KMS-11 (cell line): ENCODE measurements around the gene LMOD1.
"Not testable (repeated sequence)": the region's sequence is repeated elsewhere in the genome, so short reads cannot be mapped to it uniquely, and the experiment has no call there.

Experiments used
- H2AFZ ChIP-seq: fragments of 200-600 bp; sonication (generic); 2 replicates; pipeline ENCODE4 v1.6.1; 2016; ENCODE audit warnings: antibody characterized with exemption, mixed run types, low read depth
- H3K27ac ChIP-seq: fragments of 200-600 bp; sonication (generic); 2 replicates; pipeline ENCODE4 v1.6.1; 2016; ENCODE audit warnings: mild to moderate bottlenecking, mixed run types
- H3K27me3 ChIP-seq: fragments of 200-600 bp; sonication (generic); 2 replicates; pipeline ENCODE4 v1.6.1; 2017; ENCODE audit warnings: mild to moderate bottlenecking, low read depth, mixed run types, moderate library complexity; ENCODE audit not compliant: insufficient read depth
- H3K36me3 ChIP-seq: fragments of 200-600 bp; sonication (generic); 2 replicates; pipeline ENCODE4 v1.6.1; 2017; ENCODE audit warnings: mild to moderate bottlenecking, mixed run types; ENCODE audit not compliant: insufficient read depth
- H3K4me1 ChIP-seq: fragments of 200-600 bp; sonication (generic); 2 replicates; pipeline ENCODE4 v1.6.1; 2016; ENCODE audit warnings: mild to moderate bottlenecking, low read depth, mixed run types; ENCODE audit not compliant: poor library complexity, severe bottlenecking
- H3K4me2 ChIP-seq: fragments of 200-600 bp; sonication (generic); 2 replicates; pipeline ENCODE4 v1.7.0; 2016; ENCODE audit warnings: mild to moderate bottlenecking, mixed run types
- H3K4me3 ChIP-seq: fragments of 200-600 bp; sonication (generic); IDR thresholded peaks from 2 replicates; pipeline ENCODE4 v1.6.1; 2017; ENCODE audit warnings: low read depth, low read length, mixed read lengths; ENCODE audit not compliant: insufficient read depth
- H3K79me2 ChIP-seq: fragments of 200-600 bp; sonication (generic); 2 replicates; pipeline ENCODE4 v1.6.1; 2016; ENCODE audit warnings: low read depth, mixed run types; ENCODE audit not compliant: insufficient read depth
- H3K9ac ChIP-seq: fragments of 200-600 bp; sonication (generic); 2 replicates; pipeline ENCODE4 v1.6.1; 2016; ENCODE audit warnings: mild to moderate bottlenecking, mixed run types
- H4K20me1 ChIP-seq: fragments of 200-600 bp; sonication (generic); 2 replicates; pipeline ENCODE4 v1.6.1; 2016; ENCODE audit warnings: mild to moderate bottlenecking, mixed run types; ENCODE audit not compliant: insufficient read depth
- TF ChIP-seq, protein P1 (sequence below): fragments of 200-600 bp; sonication (generic); conservative IDR thresholded peaks from 2 replicates; pipeline ENCODE4 v1.6.1; 2017; ENCODE audit warnings: low read depth, mild to moderate bottlenecking, antibody characterized with exemption, low read length, moderate library complexity, mixed read lengths

The LMOD1 gene

DNA sequence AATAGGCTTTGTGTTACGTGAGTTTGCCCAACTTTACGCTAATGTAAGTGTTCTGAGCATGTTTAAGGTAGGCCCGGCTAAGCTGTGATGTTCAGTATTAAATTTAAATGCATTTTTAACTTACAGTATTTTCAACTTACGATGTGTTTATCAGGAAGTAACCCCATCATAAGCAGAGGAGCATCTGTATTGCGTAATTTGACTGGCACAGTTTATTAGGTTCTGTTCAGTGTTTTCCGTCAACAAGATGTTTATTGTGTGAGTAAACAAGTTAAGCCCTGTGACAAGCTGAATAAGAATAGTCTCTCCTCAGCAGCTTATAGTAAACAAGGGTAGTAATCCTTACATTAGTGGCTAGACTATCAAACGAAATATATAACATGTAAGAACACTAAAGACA is 84.9 kb downstream of the LMOD1 start:
- Histone ChIP-seq H3K4me1 (peaks cover 38% of the 10 kb centered on the region), H2AFZ (no peak overlapping the region), H3K9ac (no peak overlapping the region), H3K27me3 (no peaks in the 10 kb centered on the region), H3K36me3 (peaks cover 25% of the 10 kb centered on the region; the same call in 1 of the 2 replicates), H3K4me3 (no peak overlapping the region), H3K27ac (no peak overlapping the region), H4K20me1 (0 out of 2 replicates have a peak, but pooled peaks cover 3% of the 10 kb centered on the region), H3K79me2 (no peaks in the 10 kb centered on the region), H3K4me2 (no peak overlapping the region)
- TF ChIP-seq, protein P1, sequence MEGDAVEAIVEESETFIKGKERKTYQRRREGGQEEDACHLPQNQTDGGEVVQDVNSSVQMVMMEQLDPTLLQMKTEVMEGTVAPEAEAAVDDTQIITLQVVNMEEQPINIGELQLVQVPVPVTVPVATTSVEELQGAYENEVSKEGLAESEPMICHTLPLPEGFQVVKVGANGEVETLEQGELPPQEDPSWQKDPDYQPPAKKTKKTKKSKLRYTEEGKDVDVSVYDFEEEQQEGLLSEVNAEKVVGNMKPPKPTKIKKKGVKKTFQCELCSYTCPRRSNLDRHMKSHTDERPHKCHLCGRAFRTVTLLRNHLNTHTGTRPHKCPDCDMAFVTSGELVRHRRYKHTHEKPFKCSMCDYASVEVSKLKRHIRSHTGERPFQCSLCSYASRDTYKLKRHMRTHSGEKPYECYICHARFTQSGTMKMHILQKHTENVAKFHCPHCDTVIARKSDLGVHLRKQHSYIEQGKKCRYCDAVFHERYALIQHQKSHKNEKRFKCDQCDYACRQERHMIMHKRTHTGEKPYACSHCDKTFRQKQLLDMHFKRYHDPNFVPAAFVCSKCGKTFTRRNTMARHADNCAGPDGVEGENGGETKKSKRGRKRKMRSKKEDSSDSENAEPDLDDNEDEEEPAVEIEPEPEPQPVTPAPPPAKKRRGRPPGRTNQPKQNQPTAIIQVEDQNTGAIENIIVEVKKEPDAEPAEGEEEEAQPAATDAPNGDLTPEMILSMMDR = no peak

DNA sequence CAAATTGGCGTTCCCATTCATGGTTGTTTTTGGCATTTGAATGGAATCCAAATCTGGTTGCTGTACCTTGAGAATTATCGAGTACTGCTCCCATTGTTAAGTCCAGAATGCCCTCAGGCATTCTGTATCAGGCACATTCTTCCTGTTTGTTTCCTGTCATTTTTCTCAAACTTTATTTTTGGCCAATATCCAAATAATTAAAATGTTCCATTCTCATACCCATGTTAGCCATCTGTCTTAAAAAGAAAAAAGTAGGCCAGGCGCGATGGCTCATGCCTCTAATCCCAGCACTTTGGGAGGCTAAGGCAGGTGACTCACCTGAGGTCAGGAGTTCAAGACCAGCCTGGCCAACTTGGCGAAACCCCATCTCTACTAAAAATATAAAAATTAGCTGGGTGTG is 86.9 kb downstream of the LMOD1 start:
- H3K36me3 ChIP-seq = peaks cover 31% of the 10 kb centered on the region; the same call in 1 of the 2 replicates
- TF ChIP-seq, protein P1 = no peak
- no peaks in the 10 kb centered on the region for H3K79me2 ChIP-seq
- H3K9ac ChIP-seq = no peak overlapping the region
- H3K27me3 ChIP-seq = no peaks in the 10 kb centered on the region
- no peaks in the 10 kb centered on the region for H4K20me1 ChIP-seq
- no peak overlapping the region for H2AFZ ChIP-seq
- peaks cover 18% of the 10 kb centered on the region for H3K4me1 ChIP-seq
- H3K27ac ChIP-seq = no peak overlapping the region
- no peak overlapping the region for H3K4me2 ChIP-seq
- H3K4me3 ChIP-seq = no peak overlapping the region

DNA sequence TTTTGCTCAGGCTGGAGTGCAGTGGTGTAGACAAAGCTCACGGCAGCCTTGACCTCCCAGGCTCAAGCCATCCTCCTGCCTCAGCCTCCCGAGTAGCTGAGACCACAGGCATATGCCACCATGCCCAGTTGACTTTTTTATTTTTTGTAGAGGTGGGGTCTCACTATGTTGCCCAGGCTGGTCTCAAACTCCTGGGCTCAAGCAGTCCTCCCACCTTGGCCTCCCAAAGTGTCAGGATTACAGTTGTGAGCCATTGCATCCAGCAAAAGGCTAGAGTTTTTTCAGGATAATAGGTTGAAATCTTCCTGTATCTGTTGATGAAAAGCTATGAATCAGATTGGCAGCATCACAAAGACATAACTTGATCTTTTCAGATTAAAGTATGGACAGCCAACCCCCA is 89.6 kb downstream of the LMOD1 start:
- not testable (repeated sequence) for H4K20me1 ChIP-seq, H3K79me2 ChIP-seq, H2AFZ ChIP-seq, H3K9ac ChIP-seq, H3K27me3 ChIP-seq, H3K4me1 ChIP-seq, H3K27ac ChIP-seq, H3K4me2 ChIP-seq, H3K4me3 ChIP-seq
- peaks cover 35% of the 10 kb centered on the region; the same call in 1 of the 2 replicates for H3K36me3 ChIP-seq

DNA sequence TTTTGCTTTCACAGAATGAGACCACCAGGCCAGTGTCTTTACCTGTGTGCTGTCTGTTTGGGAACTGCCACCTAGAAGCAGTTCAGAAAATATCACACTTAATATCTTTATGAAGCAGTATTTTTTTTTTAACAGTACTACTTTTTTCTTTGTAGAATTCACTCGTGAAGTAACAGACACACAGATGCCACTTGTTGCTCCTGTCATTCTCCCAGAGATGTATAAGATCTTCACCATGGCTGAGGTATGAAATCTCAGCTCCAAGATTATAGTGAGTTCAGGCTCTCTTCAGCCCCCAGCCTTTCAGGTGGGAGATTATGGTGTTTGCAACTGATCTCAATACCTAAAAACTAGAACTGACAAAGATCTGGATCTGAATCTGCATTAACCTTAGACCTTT is 94.4 kb downstream of the LMOD1 start:
- H2AFZ ChIP-seq = no peak overlapping the region
- H3K27me3 ChIP-seq = no peaks in the 10 kb centered on the region
- no peak overlapping the region for H3K9ac ChIP-seq
- H3K4me3 ChIP-seq = no peak overlapping the region
- no peak overlapping the region for H3K4me2 ChIP-seq
- H3K4me1 ChIP-seq = peaks cover 3% of the 10 kb centered on the region
- H3K27ac ChIP-seq = no peak overlapping the region
- peaks cover 6% of the 10 kb centered on the region; the same call in 1 of the 2 replicates for H4K20me1 ChIP-seq
- H3K79me2 ChIP-seq = peaks cover 4% of the 10 kb centered on the region
- peaks cover 25% of the 10 kb centered on the region; the same call in 1 of the 2 replicates for H3K36me3 ChIP-seq
- TF ChIP-seq, protein P1 = no peak

DNA sequence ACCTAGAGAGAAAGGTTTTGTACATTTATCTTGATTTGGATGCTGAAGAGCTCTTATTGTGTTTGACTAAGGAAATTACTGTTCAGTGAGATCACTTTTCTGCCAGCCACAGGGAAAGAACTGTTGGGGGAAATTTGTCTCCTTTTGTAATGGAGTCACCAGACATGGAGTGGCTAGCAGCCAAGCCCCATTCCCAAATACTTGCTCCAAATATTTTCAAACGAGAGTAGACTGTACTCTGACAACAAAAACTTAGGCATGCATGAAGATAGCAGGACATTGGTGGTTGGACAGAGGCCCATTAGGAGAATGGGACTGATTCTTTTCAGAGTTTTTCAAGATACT is 96.3 kb downstream of the LMOD1 start:
- no peak overlapping the region for H3K9ac ChIP-seq
- H3K4me1 ChIP-seq = peaks cover 5% of the 10 kb centered on the region
- H3K27ac ChIP-seq = no peak overlapping the region
- H3K27me3 ChIP-seq = no peaks in the 10 kb centered on the region
- peaks cover 15% of the 10 kb centered on the region for H4K20me1 ChIP-seq
- peaks cover 14% of the 10 kb centered on the region; the same call in 1 of the 2 replicates for H3K36me3 ChIP-seq
- no peak overlapping the region for H3K4me2 ChIP-seq
- no peak overlapping the region for H3K4me3 ChIP-seq
- TF ChIP-seq, protein P1 = no peak
- H3K79me2 ChIP-seq = peaks cover 23% of the 10 kb centered on the region
- H2AFZ ChIP-seq = no peak overlapping the region
